Activated B cell treated with CpG ODN at 0.5 μM for 24 hours (primary cell): ENCODE results near the gene AP3B1. TPM values are rescaled to one million over a fixed set of nuclear protein-coding genes. Genes with fewer than 3 reads are reported as not detected.

ENCODE experiments used
- ATAC-seq: fragments of 200-7000 bp; cut with Tn5 transposase; one replicate; pipeline ENCODE4 v1.10.0; 2021; ENCODE audit warnings: low read depth, mild to moderate bottlenecking, moderate library complexity
- CTCF ChIA-PET: fragments of 350-600 bp; sonication (Branson Sonifier 250); formaldehyde crosslinking; loops from one replicate; lab custom pipeline; 2021; ENCODE audit warnings: antibody characterized with exemption; lab: Charles Lee
- POLR2A ChIA-PET: fragments of 350-600 bp; sonication (Branson Sonifier 250); formaldehyde crosslinking; loops from one replicate; lab custom pipeline; 2021; ENCODE audit warnings: antibody characterized with exemption; lab: Charles Lee
- DNase-seq: peaks from one replicate; pipeline ENCODE4 v3.0.0; 2022
- H3K27ac Mint-ChIP-seq: one replicate; pipeline ENCODE4 v1.8.0; 2020; ENCODE audit warnings: mixed read lengths
- H3K27me3 Mint-ChIP-seq: one replicate; pipeline ENCODE4 v1.8.0; 2021; ENCODE audit warnings: mixed read lengths
- H3K36me3 Mint-ChIP-seq: one replicate; pipeline ENCODE4 v1.8.0; 2021; ENCODE audit warnings: low read depth, mixed read lengths
- H3K4me1 Mint-ChIP-seq: one replicate; pipeline ENCODE4 v1.8.0; 2021; ENCODE audit warnings: mixed read lengths
- H3K4me3 Mint-ChIP-seq: one replicate; pipeline ENCODE4 v1.8.0; 2020; ENCODE audit warnings: mild to moderate bottlenecking, mixed read lengths
- H3K9me3 Mint-ChIP-seq: one replicate; pipeline ENCODE4 v1.8.0; 2020; ENCODE audit warnings: mixed read lengths
- intact Hi-C: fragments of 100-400 bp; cut with micrococcal nuclease; formaldehyde crosslinking; loops from one replicate; pipeline ENCODE4 v1.15.1; 2024
- total RNA-seq: library from RNA; stranded (reverse); gene quantifications from 2 replicates; pipeline ENCODE4 v1.2.3, GENCODE V29; 2022
- TF ChIP-seq, protein P1 (sequence below): fragments of 200-600 bp; IDR thresholded peaks from one replicate; pipeline ENCODE4 v1.8.0; 2022; ENCODE audit warnings: antibody characterized with exemption, mild to moderate bottlenecking

Gene AP3B1
- total RNA-seq, 1 donor from 2014 or later: 52.9 TPM

DNA sequence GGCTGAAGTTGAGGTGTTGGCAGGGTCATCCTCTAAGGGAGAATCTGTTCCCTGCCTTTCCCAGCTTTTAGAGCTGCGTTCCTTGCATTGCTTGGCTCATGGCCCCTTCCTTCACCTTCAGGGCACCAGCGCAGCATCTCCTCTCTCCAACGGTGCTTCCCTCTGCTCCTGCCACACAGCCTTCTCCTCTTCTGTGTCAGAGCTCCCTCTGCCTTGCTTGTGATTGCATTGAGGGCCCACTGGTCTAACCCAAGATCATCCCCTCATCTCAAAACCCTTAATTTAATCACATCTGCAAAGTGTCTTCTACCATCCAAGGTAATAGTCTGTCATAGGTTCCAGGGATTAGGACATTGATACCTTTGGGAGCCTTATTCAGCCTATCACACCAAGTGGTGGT, 312.7 kb downstream of the AP3B1 start:
- no peak for ATAC-seq
- CTCF ChIA-PET: no interaction called here
- Mint-ChIP-seq H3K4me3 (no peak overlapping the region), H3K9me3 (no peaks in the 10 kb centered on the region), H3K27me3 (peaks cover 7% of the 10 kb centered on the region), H3K36me3 (no peaks in the 10 kb centered on the region), H3K4me1 (no peaks in the 10 kb centered on the region), H3K27ac (no peak overlapping the region)
- intact Hi-C loops: no loop called here
- TF ChIP-seq, protein P1, sequence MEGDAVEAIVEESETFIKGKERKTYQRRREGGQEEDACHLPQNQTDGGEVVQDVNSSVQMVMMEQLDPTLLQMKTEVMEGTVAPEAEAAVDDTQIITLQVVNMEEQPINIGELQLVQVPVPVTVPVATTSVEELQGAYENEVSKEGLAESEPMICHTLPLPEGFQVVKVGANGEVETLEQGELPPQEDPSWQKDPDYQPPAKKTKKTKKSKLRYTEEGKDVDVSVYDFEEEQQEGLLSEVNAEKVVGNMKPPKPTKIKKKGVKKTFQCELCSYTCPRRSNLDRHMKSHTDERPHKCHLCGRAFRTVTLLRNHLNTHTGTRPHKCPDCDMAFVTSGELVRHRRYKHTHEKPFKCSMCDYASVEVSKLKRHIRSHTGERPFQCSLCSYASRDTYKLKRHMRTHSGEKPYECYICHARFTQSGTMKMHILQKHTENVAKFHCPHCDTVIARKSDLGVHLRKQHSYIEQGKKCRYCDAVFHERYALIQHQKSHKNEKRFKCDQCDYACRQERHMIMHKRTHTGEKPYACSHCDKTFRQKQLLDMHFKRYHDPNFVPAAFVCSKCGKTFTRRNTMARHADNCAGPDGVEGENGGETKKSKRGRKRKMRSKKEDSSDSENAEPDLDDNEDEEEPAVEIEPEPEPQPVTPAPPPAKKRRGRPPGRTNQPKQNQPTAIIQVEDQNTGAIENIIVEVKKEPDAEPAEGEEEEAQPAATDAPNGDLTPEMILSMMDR: no peak
- POLR2A ChIA-PET: no interaction called here
- DNase-seq: no peak

DNA sequence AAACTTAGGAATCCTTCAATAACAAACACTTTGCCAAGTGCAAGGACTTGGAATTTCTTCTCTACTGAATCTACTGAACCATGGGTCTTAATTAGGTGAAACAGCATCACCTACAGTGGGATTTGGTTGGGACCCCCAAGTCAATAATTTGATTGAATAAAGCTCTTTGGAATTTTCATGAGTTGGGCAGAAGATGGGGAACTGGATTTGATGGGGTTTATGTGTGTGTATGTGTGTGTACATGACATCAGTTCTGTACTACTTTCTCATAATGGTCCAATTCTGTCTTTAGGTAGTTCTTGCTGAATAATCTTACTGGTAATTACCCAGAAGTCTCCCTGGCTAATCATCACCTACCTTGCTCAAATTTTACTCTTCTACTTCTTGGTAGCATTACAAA, 319.9 kb downstream of the AP3B1 start:
- Mint-ChIP-seq H3K27me3 (peaks cover 49% of the 10 kb centered on the region), H3K36me3 (no peaks in the 10 kb centered on the region), H3K4me1 (peaks cover 17% of the 10 kb centered on the region), H3K4me3 (no peak overlapping the region), H3K9me3 (no peaks in the 10 kb centered on the region), H3K27ac (no peak overlapping the region)
- no peak for ATAC-seq
- TF ChIP-seq, protein P1: no peak
- POLR2A ChIA-PET: no interaction called here
- CTCF ChIA-PET: no interaction called here
- intact Hi-C loops: loop anchor here (5.0 kb wide), 1 partner anchor 107 kb away; no protein-coding TSS in a partner anchor
- no peak for DNase-seq

DNA sequence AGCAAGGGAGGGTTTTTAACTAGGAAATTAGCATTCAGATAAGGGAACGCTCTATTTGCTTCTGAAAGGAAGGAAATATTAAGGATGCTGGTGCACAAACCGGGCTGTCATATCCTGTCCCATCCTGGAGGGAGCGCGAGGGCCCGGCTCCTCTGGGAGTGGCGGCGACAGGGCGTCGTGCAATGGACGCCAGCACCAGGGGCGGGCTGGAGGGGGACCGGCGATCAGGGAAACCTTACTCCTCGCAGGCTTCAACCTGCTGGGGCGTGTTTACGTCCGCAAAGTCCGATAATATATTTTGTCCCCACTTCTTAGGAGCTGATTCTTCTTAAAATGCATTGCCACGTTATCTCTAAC, 321.3 kb downstream of the AP3B1 start:
- no peak for ATAC-seq
- DNase-seq: no peak
- intact Hi-C loops: loop anchor here (5.0 kb wide), 1 partner anchor 106 kb away; no protein-coding TSS in a partner anchor
- no peaks in the 10 kb centered on the region for H3K36me3 Mint-ChIP-seq
- H3K4me3 Mint-ChIP-seq: peak overlapping the region; percentile 69
- no peak overlapping the region for H3K27ac Mint-ChIP-seq
- peaks cover 17% of the 10 kb centered on the region for H3K4me1 Mint-ChIP-seq
- peaks cover 49% of the 10 kb centered on the region for H3K27me3 Mint-ChIP-seq
- CTCF ChIA-PET: no interaction called here
- TF ChIP-seq, protein P1: no peak
- POLR2A ChIA-PET: no interaction called here
- H3K9me3 Mint-ChIP-seq: no peaks in the 10 kb centered on the region

DNA sequence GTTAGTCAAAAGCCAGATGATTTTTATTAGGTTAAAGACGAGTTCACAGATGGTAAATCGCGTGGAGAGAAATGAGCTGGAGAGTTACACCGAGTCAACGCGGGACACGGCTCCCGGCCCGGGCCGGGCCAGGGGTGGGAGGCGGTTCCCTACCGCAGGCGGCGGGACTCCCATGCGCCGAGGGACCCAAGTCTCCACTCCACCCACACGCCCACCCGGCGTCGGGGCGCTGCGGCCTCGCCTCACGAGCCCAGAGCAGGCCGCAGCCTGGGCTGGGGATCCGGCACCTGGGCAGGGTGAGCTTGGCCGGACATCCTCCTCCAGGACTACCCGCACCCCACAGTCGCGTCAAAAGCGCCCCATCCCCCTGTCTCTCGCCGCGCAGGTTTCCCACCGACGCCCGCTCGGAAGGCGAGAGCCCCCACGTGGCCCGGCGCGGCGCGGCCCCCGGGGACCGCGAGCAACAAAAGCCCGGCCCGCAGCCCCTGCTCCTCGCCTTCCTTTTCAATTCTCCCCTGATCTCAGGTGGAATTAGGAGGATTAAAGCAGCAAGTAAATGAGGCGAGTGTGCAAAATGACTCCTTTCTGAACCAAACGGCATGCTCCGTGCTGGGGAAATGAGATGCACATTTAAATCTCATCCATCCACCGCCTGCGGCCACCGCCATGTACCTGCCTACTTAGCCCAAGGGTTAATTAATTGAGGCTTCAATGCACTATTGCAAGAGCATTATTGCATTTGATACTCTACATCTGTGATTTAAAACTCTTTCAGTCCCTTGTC, 321.8 kb downstream of the AP3B1 start:
- Mint-ChIP-seq H3K27me3 (peaks cover 46% of the 10 kb centered on the region), H3K4me3 (peak overlapping the region; percentile 69), H3K27ac (no peak overlapping the region), H3K9me3 (no peaks in the 10 kb centered on the region), H3K4me1 (peaks cover 17% of the 10 kb centered on the region), H3K36me3 (no peaks in the 10 kb centered on the region)
- DNase-seq (peak; percentile 41), ATAC-seq (peak; percentile 71)
- intact Hi-C loops: loop anchor here (1.0 to 5.0 kb wide), 4 partner anchors 105 to 327 kb away; partner anchors contain the start of gene TBCA
- TF ChIP-seq, protein P1: no peak
- ChIA-PET CTCF (no interaction called here), POLR2A (no interaction called here)

GRCh38 chr5:77971776-77972468, 322.6 kb downstream of the AP3B1 start:
- H3K9me3 Mint-ChIP-seq: no peaks in the 10 kb centered on the region
- POLR2A ChIA-PET: no interaction called here
- ATAC-seq: no peak
- H3K27me3 Mint-ChIP-seq: peaks cover 44% of the 10 kb centered on the region
- TF ChIP-seq, protein P1: no peak
- H3K4me1 Mint-ChIP-seq: peaks cover 17% of the 10 kb centered on the region
- intact Hi-C loops: loop anchor here (1.0 to 5.0 kb wide), 4 partner anchors 105 to 327 kb away; partner anchors contain the start of gene TBCA
- CTCF ChIA-PET: no interaction called here
- no peak for DNase-seq
- no peaks in the 10 kb centered on the region for H3K36me3 Mint-ChIP-seq
- H3K4me3 Mint-ChIP-seq: peak overlapping the region; percentile 69
- no peak overlapping the region for H3K27ac Mint-ChIP-seq
